NCI-H2227 treated with DMSO at 0.1 percent for 48 hours (cell line): ENCODE results near the gene SEMA5A.

ENCODE experiments used
- DNase-seq: peaks from one replicate; lab custom pipeline; 2025; lab: John Stamatoyannopoulos, UW

Gene SEMA5A

GRCh38 chr5:9549941-9550340 is 4.1 kb upstream of the SEMA5A start:
- DNase-seq, result no peak

DNA sequence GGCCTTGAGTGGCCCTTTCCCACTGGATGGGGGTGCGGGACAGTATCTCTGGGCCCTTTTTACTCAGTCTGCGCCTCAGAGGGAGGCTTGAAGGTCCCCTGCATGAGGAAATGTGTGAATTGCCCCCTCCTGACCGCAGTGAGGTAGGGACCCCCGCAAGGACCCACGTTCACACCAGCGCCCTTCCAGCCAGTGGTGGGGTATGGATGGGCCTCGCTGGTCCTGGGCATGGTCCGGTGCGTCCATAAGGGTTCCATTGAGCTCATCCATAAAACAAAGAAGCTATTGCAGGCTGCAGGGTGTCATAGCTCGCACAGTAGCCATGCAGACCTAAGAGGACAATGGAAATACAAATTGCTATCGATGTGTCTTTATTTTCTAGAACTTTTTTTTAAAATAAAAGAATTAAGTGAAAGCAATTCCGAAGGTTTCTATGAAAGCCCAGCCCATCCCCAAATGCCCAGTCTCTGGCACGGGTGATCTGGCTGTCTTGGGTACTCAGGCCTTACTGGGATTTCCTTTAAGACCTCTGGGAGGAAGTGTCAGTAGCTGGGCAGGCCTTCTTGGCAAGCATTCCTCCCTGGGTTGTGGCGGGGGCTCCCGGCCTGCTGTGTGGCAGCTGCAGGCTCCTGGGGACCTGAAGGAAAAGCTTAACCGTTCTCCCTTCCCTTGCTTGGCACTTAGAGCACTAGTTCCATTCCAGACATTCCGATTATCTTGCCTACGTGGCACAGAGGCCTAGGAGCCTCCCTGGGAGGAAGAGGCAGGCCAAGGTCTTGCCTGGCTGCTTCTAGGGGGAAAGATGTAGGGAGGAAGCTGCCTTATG is 1.5 kb upstream of the SEMA5A start:
- DNase-seq, result no peak

GRCh38 chr5:9545136-9545991 is 511 bp downstream of the SEMA5A start:
- DNase-seq, result no peak

DNA sequence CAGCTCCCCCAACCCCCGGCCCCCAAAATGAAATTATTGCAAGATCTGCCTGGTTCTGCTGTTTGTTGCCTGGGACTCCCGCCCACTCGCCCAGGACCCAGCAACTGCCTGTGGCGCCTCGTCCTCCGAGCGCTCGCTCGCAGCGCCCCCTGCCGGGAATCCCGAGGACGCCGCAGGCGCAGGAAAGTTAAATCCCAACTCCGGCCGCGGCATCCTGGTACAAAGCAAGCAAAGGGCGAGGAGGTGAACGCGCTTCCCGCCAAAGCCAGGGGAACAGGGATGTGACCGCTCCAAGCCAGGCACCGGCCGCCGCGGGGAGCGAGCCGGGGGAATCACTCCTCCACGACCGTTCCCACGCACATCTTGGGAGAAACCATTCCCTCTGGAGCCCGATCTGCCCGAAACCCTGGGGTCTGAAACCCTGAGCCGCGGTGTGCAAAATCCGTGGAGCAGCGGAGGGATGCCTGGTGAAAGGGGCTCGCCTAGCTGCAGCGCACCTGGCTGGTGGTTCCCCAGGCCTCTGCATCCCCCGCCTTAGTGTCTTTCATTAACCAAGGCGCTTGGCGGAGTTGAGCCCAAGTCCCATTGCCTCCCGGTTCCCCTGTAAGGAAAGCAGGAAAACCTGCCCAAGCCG is 1.3 kb downstream of the SEMA5A start:
- DNase-seq, result no peak

- no peak for DNase-seq
Measured at GRCh38 chr5:9544056-9544455, 1.8 kb downstream of the SEMA5A start.

GRCh38 chr5:9543311-9543920 is 2.5 kb downstream of the SEMA5A start:
- DNase-seq, result no peak

- no peak for DNase-seq
Measured at GRCh38 chr5:9540791-9541190, 5.1 kb downstream of the SEMA5A start.

DNA sequence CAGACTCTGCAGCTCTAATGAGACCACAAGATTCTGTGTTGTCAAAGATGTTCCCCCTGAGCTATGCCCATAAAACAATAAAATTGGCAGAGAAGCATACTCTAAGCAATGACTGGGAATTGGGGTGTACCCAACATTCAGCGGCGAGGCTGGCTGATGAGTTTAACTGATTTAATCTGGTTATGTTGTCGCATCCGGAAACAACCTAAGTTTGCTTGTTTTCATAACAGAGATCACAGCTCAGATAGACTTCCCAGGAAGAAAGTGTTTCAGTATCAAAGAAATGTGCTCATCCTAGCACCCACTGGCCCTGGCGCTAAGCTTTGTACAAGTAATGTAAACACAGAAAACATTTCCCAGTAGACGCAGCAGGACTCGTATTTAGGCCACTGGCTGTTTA is 7.4 kb downstream of the SEMA5A start:
- DNase-seq, result no peak

DNA sequence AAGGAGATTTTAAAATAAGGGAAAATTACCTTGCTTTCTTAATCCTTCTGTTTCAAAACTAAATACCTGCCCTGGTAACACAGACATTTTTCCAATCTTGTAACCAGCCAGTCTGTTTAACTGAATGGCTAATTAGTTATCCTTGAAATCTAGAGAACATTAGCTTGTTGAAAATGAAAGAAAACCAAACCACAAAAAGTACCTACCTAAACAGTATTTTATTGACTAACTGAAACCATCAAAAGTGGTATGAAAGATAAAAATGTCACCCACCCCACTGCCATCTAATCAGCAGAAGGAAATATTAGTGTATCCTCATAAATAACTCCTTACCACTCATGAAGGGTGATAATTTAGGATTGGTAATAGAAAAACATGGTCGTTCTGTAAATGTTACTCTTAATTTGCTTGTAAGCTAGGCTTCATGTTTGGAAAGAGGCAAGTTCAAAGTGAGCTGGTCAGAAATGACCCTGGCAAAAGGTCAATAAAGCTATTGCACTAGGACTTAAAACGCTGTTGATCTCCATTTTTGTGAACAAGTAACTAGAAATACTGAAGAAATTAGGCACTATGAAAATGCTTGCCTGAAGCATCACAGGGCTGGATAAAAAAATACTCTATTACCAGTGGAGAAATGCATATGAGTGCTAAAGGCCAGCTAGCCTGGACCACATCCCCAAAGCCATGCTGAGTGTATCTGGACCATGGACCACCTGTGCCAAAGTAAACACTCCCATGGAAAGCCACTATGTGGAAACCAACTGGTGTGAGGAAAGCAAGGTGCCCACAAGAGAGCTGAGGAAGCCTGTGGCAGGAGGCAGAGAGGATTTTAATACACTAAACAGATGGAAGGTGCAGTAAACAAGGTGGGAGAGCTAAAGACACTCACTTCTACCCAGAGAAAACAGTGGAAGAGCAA is 8.4 kb downstream of the SEMA5A start:
- no peak for DNase-seq

- DNase-seq, result no peak
Measured at GRCh38 chr5:9536717-9537116, 9.2 kb downstream of the SEMA5A start.

DNA sequence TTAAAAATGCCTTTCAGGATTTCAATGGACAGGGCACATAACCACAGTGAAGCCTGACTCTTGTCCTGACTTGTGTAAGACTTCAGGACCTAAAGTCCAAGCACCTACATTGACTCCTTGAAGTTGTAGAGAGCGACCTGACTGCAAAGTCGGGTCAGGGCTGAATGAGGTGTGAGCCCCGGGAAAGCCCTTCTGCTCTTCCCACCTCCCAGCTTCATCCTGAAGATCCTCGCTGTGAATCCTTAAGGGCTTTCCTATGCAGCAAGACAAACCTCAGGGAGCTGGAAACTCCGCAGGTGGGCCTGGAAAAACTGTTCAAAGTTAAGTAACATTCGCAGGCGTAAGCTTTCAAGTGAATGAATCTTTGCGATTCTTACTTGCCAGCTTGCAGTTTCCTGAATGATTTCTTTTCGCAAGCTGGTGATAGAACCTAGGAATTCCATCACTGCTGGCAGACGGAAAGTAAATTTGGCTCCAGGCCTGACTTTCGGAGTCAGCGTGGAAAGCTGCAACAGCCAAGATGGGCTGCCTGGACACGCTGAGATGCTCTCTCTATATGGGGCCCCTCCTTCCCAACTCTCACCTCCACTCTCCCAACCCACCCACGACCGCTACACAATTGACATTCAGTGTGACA is 10.9 kb downstream of the SEMA5A start:
- no peak for DNase-seq

GRCh38 chr5:9533562-9534364 is 12.1 kb downstream of the SEMA5A start:
- DNase-seq, result no peak

- DNase-seq, result no peak
Measured at GRCh38 chr5:9533096-9533495, 12.8 kb downstream of the SEMA5A start.

GRCh38 chr5:9529513-9529912 is 16.4 kb downstream of the SEMA5A start:
- no peak for DNase-seq

DNA sequence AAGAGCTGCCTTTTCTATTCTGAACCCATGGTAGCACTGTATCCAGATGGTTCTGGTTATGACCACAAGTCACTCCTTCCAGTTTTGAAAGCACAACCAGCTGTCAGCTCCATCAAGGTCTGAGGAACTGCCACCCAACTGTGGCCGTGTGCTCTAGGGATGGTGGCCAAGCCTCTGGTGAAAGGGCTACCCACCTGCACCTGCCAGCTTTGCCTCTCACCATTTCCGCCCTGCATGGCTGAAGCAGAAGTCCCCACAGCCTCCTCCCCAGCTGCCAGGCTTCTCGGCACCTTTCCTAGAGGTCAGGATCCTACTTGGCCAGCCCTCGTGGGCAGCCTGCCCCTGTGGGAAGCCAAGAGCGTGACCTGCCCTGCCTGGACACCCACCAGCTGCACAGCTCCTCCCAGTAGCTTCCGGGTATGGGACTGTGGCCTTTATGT is 16.8 kb downstream of the SEMA5A start:
- no peak for DNase-seq

DNA sequence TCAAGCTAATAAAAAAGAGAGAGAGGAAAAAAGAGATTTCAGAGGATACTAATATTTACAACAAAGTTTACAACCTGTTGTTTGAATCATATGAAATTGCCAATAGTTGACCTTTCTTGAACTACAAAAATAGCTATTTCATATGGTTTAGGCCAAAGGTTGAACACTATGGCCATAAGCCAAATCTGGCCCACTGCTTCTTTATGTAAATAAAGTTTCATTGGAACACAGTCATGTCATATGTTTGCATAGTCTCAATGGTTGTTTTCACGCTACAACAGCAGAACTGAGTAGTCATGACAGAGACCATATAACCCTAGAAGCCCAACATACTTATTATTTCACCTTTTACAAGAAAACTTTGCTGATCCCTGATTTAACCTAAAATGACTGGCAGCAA is 20.9 kb downstream of the SEMA5A start:
- no peak for DNase-seq

DNA sequence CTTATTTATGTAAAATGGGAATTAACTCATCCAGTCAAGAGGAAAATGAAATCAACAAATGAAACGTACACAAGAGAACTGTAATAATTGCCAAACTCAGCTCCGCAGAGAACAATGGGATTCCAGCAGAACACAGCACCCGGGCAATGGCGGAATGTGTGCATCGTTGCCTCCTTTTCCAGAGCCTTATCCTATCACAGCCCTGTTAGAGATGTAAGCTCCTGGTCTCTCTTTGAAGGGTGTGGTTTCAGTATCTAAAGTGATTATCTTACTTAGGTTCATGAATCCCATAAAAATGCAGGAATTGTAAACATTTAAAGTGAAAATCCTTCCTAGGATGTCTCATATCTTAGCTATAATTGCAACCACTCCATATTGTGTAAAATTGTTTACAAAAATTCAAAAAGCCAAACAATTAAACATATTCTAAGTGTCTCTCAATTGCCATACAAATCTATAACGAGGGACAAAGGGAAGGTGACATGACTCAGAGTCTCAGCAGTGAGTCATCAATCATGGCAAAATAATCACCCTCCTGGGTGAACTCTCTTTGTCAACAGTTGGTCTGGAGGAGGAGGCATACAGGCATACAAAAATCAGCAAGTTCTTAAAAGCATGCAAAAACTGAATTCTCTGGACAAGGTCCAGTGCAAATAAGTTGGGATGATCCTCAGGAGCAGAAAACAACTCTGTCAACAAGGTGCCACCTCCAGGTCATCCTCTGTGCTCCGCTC is 22.6 kb downstream of the SEMA5A start:
- no peak for DNase-seq

DNA sequence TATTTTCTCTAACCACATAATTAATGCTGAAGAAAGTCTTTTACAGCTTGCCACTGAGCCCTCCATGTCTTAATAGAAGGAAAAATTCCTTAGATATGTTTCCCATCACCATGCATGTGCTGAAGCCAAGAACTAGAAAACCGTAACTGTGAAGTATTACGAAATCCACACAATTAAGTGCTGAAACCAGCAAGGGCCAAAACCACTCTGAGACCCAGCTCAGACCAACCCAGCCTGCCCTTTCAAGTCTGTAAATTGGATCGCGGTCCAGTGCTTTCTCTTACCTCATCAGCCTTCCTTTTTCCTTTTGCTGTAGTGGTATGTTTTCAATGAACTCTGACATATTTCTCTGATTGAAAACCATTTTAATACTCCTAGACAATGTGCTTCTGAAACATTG is 26.3 kb downstream of the SEMA5A start:
- DNase-seq, result no peak

DNA sequence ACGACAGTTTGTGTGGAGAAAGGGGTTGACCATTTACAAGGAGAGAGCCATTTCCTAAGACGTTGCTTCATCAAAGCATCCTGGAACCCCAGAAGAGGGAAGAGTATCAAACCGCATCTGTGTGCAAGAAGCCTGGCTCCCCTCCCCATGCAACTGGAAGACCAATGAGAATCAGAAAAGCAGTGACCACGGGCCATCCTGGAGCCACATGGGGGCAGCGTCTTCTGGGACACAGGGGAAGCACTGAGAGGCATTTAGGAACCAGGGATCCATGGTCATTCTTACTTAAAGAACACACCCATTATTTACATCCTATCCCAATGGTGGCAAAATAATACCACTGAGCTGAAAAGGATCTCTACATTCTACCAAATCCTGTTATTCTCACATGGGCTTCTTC is 29.3 kb downstream of the SEMA5A start:
- DNase-seq, result no peak
